GM18519 (cell line): ENCODE data around the gene DBN1.

ENCODE experiments used
- ATAC-seq: cut with Tn5 transposase; IDR thresholded peaks from one replicate; pipeline ENCODE4 v1.9.1; 2021; ENCODE audit warnings: mild to moderate bottlenecking, moderate library complexity; ENCODE audit not compliant: unreplicated experiment, low FRiP score

The DBN1 gene

DNA sequence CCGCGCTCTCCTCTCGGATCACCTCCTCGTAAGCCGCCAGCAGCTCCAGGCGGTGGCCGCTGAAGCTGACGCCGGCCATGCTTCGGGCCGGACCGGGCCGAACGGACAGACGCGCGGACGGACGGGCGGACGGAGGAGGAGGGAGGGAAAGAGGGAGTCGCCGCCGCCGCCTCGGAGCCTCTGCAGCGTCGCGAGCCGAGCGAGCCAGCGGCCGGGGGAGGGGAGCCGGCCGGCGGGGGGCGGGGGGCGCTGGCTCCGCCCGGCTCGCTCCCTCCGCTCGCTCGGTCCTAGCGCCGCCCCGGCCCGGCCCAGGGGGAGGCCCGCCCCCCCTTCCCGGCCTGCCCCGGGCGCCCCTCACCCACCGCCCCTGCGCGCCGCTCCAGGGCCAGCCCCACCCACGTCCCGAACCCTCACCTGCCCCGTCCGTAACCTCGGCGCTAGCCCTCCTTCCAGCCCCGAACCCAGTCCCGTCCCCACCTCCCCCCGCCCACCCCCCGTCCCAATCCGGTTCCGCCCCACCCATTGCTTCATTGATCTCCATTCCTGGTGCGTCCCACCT lies at the start of gene DBN1:
TSS of gene DBN1 (minus strand) at position 192 of the 559 bp plus-strand sequence. CDS start at position 79, 113 bp downstream.
- no peak for ATAC-seq

DNA sequence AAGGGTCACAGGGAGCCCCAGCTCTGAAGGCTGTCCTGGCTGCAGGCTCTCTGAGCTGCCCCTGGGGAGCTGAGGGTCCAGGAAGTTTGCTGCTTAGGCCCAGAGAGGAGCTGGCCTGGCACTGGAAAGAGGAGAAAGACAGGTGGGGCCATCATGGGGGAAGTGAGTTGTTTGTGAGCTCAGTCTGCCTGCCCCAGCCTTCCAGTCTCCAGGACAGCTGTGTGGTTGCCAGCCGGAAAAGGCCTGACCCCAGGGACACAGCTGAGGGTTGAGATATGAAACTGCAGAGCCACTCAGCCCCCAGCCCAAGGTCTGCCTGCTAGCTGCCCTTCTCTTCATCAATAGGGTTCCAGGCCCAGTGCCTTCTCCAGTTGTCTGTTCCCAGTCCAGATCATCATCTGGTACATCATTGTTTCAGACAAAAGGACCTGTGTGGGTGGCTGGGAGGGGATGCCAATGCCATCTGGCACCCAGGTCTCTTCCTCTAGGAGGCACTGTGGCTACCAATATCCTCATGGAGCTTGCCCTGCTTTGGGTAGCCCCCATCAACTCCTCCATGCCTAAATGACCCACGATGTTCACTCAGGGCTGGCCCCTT lies 47.6 kb upstream of the DBN1 start:
- ATAC-seq: no peak

DNA sequence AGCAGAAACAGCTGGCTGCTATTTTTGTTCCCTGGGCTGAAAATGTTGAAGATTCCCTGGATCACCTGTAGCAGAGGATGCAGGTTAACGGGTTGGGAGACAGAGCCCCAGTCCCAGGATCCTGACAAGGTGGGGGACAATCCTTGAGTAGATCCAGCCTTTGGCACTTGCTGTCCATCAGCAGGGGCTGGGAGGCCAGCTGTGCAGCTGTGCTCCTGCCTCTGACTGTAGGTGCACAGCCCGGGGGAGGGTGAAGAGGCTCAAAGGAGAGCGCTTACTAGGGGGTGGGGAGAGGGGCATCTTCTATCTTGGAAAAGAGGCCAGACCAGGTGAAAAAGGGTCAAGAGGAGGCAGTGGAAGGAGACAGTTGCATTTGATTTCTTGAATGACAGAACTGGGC lies 46.8 kb upstream of the DBN1 start:
- ATAC-seq: no peak

DNA sequence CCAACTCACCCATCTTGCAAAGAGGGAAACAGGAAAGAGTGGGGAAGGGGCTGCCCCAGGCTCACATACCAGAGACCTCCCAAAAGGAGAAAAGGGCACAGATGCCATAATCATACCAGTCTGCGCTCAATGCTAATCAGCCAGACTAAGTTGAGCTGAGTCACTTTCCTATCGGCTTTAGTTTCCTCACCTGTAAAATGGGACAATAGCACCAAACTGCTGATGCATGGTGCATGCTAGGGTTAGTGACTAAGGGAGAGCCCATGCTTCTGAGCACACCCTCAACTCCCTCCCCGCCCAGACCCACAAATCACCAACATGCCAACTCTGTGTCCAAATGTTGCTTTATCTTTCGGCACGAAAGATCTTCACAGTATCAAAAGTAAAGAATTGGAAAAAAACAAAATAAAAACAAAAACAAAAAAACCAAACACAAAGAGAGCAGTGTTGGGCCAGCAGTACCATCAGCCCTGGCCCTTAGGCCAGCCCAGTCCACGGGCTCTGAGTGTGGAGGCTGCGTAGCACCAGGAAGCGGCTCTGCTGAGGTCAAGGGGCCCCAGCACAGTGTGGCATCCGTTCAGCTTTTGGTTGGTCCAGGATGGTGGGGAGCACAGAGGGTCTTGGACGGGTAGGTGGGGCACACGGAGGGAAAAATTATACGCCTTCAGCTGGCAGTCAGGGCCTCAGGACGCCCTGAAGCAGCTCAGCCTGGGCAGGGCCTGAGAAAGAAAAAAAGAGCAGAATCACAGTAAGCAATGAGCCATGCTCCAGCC lies 46.2 kb upstream of the DBN1 start:
- no peak for ATAC-seq

- ATAC-seq: peak; percentile 65
Observed at GRCh38 chr5:177516601-177517568, 43.5 kb upstream of the DBN1 start, which contains the start of gene DDX41. DDX41 (minus strand) TSS chr5:177516961; CDS start chr5:177516945, 16 bp downstream.

DNA sequence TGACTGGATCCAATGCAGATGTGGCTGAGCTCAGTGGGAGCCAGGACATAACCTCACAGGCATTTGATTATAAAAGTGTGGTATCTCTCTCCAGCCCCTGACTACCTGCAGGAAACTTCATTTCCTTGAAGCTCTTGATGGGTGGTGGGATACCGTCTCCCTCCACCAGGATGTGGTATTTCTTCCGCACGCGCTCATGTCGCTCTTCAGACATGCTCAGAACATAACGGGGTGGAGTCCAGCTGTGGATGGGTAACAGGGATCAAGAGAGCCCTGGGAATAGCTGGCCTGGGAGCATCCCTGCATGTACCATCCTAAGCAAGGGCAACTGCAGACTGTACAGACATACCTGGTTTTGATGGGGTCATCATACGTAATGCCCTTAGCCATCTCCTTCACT lies 42.1 kb upstream of the DBN1 start:
- ATAC-seq: no peak

DNA sequence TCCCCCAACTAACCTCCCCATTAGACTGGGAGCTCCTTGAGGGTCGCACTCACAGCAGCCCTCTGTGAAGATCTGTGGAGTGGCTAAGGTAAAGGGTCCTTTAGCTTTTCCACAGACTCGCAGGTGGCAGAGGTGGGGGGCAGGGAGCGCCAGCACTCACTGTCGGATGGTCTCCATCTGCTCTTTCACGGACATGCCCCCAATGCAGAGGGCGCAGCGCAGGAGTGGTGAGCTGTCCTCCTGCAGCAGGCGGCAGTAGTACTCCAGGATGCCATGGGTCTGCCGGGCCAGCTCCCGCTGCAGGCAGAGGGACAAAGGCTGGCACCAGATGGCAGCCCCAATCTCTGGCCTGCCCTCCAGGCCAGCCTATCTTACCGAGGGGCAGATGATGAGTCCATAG lies 41.1 kb upstream of the DBN1 start:
- ATAC-seq: no peak

- no peak for ATAC-seq
Observed at GRCh38 chr5:177513500-177513899, 40.1 kb upstream of the DBN1 start.

DNA sequence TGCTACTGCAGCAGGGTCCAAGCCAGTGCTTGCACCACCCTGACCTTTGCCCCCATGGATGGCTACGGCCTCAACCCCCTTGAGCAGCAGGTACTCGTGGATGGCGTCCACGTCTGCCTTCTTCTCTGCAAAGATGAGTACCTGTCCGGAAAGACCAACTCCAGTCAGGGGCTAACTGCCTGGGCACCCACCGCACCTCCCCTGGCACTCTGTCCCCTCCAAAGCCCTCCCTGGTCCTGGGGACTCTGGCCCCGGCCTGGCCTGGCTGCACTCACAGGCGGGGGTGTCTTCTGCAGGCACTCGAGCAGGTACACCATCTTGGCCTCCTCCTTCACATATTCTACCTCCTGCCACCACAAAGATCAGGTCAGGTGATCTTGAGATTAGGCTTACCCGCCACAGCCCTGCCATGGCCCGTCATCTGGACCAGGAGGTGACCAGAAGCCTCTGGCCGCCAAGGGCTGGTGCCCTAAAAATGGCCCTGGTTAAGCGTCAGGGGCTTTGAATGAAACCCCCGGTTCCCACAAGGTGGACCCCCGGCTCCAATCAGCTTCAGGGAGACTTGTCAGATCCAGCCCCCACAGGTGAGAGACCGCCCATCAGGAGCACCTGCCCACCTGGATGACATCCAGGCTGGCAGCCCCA lies 39.4 kb upstream of the DBN1 start:
- ATAC-seq: no peak

DNA sequence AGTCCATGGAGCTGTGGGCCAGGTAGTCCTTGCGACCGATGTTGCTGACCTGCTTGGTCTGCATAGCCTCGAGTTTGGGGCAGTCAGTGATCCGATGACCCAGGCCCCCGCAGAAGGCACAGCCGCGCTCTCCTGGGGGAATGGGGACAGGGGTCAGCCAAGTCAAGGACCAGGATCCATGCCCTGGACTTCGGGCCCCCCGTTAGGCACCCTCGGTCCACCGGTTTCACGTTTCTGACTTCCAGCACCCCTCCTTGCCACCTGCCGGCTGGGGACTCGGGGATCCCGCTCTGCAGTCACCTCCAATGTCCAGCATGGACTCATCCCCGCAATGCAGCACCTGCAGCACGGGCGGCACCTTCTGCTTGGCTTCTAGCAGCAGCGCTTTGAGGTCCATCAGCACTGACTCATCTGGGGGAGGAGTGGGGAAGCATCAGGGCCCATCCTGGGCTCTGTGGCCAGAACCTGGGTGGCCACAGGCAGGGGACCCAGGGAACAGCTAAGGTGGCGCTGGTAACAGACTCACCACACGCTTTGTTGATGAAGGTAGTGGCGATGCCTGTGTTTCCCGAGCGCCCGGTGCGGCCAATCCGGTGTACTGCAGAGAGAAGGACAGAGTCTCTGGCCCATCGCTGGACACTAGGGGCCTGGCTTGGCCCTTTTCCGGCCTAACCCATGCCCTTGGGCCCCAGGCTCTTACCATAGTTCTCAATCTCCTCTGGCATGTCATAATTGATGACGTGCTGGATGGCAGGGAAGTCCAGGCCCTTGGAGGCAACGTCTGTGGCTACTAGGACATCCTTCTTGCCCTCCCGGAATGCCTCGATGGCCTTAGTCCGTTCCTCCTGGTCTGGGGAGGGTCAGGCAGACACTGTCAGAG lies 38.6 kb upstream of the DBN1 start:
- no peak for ATAC-seq

DNA sequence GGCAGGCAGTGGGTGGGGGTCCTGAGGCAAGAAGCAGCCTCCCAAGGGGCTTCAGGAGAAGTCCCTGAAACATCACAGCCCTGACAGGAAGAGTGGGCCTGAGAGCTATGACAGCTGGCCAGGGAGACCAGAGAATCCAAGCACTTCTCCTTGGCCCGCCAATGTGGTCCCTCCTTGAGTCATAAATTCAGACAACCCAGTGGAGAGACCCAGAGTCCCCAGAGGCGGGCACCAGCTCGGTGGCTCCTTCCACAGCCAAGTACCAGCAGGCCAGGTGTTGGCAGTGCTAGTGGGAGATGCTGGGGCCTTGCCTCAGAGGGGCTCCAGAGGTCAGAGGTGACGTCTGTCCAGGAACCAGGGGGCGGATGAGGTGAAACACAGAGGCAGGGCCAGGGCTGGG lies 37.7 kb upstream of the DBN1 start:
- ATAC-seq: no peak

DNA sequence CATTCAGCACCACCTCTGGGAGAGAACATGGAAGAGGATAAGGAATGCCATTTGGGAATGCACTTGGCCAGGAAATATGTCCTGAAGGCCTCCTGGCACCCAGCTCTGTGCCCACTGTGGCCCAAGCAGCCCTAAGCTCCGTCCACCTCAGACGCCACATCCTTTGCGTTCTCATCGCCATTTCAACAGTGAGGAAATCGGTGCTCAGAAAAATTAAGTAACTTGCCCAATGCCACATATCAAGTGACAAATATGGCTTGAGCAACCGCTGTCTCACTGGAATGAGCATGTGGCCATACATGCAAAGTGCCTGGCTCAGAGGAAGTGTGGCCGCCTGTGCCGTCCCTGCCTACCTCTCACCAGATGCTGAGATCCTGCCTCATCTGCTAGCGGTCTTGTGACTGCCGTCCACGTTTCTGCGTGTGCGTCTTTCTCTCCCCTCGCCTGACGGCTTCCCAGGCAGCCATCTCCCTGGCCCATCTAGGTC lies 37.2 kb upstream of the DBN1 start:
- ATAC-seq: no peak

DNA sequence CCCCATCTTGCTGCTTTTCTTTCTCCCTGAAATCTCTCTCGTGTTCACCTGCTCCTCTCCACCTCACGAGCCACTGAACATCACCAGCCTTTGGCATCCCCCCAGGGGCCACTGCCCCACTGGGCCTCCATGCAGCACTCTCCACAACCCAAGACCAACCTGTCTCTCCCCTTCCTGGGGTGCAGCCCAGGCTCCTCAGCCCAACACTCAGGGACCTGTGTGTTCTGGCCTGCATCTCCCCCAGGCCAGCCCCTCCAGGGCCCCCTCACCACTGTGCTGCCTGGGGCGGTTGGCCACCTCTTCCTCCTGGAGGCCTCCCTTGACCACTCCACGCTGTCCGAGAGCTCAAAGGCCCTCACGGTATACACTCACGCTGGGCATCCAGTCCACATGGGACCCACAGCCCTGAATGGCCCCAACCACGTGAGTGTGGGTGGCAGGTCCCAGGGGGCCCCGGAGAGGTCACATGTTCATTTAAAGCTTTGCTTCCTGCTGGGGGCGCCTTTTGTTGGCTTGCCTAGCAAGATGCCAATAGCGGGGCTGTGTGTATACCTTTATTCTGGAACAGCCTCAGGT lies 36.6 kb upstream of the DBN1 start:
- ATAC-seq: no peak

GRCh38 chr5:177509381-177509951 lies 36.0 kb upstream of the DBN1 start, which contains the start of gene DOK3:
DOK3 (minus strand) TSS chr5:177509826; CDS start chr5:177509540, 286 bp downstream.
- no peak for ATAC-seq

DNA sequence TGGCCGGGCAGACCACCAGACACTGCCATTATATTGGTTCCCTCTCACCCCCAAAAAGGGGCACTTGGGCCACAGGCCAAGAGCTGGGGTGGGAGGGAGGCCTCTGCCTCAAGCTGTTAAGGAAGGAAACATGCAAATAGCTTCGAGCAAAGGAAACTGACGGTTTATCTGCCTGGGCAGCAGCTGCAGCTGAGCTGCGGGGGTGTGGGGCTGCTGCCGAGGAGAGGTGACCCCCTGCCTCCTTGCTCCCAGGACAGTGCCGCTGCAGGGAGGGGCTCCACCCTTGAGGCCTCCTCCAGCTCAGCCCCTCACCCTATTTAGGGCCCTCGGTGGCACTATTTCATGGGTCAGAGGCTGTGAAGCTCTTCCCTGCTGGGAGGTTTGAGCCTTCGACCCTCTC lies 35.4 kb upstream of the DBN1 start:
- no peak for ATAC-seq

- ATAC-seq: no peak
Observed at GRCh38 chr5:177508221-177508611, 34.8 kb upstream of the DBN1 start.

- ATAC-seq: no peak
Observed at GRCh38 chr5:177507596-177508220, 34.3 kb upstream of the DBN1 start.

GRCh38 chr5:177507165-177507564 lies 33.7 kb upstream of the DBN1 start:
- ATAC-seq: no peak
